ENCODE measurements around the gene ADRM1.

ADRM1 gene

DNA sequence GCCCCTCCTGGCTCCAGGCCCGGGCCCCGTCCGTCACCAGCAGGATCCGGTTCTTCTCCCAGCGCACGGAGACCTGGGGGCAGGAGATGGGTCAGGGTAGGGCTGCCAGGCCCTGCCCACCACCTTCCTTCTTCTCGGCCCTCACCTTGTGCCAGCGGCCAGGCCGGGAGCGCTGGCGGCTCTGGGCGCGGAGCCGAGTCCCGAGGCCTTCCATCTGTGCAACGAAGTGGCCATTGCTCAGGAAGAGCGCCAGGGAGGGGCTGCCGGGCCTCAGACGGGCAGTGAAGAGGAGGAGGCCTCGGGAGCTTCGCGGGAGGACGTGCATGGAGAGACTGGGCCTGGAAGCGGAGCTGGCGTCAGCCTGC lies 7.9 kb downstream of the ADRM1 start:
- no peak for DNase-seq (ENCODE audit: low read depth, low spot score)

DNA sequence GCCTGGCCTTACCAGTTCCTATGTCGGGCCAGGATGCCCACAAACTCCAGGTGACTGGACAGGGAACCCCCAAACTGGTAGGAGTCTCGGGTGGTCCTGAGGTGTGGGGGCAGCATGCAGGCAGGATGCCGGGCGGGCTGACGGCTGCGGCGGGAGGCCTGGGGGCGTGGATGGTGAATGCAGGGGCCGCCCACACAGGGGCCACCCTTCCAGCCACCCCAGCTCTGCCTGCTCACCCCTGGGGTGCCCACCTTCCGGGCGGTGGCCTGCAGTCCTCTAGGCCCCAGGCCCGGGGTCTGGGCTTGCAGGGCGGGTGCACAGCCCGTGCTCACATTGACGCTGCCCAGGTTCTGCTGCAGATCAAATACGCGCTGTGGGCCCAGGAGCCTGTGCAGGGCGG lies 8.4 kb downstream of the ADRM1 start:
- no peak for DNase-seq (ENCODE audit: low read depth, low spot score)

DNA sequence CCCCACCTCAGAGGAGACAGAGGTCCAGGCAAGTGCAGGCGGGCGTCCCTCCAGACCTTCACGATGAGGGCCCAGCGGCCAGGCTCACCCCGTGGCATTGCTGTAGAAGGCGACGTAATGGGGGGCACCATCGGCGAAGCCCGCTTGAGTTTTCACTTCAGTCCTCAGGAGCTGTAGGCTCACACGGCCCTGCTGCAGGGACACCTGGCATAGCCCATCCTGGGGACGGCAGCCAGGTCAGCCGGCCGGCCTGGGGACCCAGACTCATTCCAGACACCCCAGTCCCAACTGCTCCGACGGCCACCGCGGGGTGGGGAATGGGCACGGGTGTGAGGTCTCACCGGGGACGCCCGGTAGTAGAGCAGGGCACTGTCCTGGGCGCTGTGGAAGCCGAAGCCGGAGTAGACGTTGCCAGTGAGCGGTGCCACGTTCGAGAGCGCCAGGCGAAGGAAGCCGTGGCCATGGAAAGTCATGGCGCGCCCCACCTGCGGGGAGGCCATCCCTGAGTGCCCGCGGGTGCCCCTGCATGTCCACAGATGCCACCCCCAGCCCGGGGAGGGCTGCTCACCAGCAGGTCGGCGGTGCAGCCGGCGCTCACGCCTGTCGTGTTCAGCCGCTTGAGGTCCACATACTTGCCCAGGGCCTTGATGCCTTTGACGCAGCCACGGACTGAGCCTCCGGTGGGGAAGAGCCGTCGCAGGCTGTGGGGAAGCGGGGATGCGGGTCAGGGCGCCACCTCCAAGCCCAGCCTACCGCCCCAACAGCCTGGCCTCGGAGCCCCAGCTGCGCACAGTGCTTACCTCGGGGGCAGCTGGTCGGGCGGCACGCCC lies 9.2 kb downstream of the ADRM1 start:
- DNase-seq (ENCODE audit: low read depth, low spot score): no peak

DNA sequence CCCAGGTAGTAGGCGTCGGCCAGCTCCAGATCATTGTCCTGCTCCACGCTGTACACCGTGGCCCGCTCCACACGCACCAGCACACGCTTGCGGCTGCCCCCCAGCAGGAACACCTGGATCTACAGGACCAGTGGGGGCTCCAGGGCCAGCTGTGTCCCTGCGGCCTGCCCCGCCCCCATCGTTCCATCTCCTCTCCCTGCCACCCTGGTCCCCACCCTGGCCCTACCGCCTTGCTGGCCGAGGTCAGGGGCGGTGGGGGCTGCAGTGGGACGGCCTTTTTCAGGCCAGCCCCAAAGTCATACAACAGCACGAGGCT lies 9.8 kb downstream of the ADRM1 start:
- DNase-seq (ENCODE audit: low read depth, low spot score): no peak

DNA sequence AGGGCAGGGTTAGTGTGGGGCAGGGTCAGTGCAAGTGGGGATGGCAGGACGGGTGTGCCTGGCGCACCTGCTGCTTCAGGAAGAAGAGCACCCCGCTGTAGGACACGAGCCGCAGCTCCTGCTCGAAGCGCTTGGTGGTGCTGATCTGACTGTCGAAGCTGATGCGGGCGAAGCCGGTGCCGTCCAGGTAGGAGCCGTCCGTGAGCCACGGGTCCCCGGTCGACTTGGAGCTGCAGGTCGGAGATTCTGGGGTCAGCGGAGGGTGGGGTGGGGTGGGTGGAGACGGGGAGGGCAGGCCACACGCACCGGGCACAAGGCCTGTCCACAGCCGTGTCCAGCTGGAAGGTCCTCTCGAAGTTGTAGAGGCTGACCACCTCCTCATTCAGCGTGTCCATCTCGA lies 10.2 kb downstream of the ADRM1 start:
- DNase-seq (ENCODE audit: low read depth, low spot score): no peak

DNA sequence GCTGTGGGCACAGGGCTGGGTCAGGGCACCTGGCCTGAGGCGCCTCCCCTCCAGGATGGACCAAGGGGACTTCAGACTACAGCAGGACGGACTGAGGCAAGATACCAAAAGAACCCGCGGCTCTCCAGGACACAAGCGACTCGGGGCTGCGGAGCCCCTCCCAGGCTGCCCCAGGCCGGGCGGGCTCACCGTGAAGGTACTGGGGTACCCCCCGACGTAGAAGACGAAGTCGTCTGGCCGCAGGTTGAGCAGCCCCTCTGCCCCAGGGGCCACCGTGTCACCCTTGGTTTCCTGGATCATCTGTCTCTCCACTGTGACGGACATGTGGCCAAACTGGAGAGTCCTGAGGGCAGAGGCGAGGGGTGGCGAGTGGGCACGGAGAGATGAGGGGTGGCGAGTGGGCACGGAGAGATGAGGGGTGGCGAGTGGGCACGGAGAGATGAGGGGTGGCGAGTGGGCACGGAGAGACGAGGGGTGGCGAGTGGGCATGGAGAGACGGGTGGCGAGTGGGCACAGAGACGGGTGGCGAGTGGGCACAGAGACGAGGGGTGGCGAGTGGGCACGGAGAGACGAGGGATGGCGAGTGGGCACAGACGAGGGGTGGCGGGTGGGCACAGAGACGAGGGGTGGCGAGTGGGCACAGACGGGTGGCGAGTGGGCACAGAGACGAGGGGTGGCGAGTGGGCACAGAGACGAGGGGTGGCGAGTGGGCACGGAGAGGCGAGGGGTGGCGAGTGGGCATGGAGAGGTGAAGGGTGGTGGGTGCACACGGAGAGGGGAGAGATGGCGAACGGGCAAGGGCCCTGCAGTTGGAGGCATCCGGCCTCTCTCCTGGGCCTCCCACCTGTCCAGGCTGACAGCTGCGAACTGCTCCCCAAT lies 10.9 kb downstream of the ADRM1 start:
- DNase-seq (ENCODE audit: low read depth, low spot score): no peak

DNA sequence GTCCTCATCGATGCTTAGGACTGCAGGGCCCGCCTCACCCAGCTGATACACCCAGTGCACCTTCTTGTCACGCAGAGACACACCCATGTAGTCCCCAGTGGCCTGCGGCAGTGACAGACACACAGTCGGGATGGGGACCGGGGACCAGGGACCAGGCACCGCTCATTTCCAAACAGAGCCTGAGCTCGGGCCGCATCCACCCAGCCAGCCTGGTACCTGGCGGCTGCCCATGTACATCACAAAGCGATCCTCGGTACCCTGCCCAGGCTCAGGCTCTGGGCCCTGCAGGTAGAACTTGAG lies 11.5 kb downstream of the ADRM1 start:
- no peak for DNase-seq (ENCODE audit: low read depth, low spot score)

DNA sequence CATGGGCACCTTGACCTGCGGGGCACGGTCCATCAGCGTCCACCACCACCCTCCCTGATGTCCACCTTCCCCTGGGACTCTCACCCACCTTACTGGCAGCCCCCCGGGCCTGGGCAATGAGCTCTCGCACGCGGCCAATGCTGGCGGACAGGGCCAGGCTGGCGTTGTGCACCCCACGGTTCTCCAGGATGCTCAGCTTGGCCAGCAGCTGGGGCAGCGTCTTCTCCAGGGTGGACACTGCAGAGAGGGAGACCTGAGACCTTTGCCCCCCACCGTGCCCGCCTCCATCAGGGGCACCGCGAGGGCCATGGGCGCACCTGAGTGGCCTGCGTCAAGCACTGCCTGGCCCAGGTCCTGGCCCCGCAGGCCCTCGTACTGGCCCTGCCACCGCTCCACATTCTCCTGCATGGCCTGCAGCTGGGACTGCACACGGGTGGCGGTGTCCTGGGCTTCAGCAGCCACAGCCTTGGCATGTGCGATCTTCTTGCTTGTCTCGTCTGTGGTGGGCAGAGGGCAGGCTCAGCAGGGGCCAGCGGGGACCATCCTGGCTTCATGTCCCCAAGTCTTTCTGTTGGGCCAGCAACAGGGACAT lies 12.0 kb downstream of the ADRM1 start:
- DNase-seq (ENCODE audit: low read depth, low spot score): no peak

DNA sequence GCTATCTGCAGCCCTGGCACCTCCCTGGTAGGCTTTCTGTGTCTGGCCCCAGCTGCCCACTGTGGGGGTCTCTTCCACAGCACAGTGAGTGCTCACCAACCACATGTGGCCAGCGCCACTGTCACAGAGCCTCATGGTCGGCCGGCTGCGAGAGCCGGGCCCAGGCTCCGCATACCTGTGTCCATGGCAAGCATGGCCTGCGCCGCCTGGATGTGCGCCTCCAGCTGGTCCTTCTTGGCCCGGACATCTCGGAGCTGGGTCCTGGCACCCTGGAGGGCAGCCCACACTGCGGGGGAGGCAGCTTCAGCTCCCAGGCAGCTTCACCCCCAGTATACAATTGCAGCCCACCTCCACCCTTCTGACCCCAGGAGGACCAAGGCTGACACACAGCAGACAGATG lies 13.0 kb downstream of the ADRM1 start:
- DNase-seq (ENCODE audit: low read depth, low spot score): no peak

DNA sequence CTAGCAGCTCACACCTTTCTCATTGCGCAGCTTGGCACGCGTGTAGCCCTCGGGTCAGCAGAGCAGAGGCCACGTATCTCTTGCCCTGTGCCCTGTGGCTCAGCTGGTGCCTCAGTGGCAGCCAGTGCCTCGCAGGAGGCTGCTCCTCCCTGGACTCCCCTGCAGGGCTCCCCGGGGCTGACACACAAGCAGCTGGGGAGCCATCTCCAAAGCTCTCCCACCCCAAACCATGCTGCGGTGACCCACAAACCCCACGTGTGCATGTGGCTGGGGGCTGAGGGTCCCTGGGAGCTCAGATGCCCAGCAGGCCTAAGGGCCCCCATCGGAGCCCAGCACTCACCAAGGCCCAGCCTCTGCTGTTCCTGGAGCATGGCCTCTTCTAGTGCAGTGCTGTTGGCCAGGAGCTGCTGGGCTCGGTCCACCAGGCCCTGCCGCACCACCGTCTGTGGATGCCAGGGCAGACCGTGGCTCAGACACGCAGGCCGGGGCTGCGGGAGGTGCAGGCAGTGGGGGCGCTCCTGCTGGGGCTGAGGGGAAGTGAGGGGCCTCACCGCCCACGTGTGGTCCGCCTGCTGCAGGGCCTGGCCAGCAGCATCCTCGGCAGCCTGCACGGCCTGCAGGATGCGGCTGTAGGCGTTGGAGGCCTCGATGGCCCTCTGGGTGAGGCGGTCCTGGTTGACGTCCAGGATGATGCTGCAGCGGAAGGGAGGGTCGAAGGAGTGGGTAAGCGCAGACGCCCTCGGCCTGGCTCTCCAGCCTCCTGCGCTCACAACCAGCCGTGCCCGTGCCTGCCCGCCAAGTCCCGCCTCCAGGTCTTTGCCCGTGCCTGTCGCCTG lies 13.8 kb downstream of the ADRM1 start:
- DNase-seq (ENCODE audit: low read depth, low spot score): no peak

DNA sequence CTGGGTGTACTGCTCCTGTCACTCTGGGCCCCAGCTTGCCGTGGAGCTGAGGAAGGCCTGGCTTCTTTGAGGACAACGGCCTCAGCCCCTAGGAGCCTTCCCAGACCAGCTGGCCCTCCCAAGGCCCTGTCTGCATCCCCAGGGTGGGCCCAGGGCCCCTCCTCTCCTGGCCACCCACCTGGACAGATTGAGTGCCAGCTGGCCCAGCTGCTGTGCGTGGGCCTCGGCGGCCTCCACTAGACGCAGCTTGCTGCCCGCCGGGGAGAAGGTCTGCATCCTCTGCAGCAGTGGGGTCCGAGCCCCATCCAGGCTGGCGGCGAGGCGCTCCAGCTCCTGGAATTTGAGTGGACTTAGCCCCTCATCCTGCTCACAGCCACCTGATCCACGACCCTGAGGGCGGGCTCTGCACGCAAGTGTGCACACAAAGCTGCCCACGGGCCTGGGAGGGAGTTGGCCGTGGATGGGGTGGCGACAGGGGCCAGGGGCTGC lies 14.4 kb downstream of the ADRM1 start:
- DNase-seq (ENCODE audit: low read depth, low spot score): no peak

DNA sequence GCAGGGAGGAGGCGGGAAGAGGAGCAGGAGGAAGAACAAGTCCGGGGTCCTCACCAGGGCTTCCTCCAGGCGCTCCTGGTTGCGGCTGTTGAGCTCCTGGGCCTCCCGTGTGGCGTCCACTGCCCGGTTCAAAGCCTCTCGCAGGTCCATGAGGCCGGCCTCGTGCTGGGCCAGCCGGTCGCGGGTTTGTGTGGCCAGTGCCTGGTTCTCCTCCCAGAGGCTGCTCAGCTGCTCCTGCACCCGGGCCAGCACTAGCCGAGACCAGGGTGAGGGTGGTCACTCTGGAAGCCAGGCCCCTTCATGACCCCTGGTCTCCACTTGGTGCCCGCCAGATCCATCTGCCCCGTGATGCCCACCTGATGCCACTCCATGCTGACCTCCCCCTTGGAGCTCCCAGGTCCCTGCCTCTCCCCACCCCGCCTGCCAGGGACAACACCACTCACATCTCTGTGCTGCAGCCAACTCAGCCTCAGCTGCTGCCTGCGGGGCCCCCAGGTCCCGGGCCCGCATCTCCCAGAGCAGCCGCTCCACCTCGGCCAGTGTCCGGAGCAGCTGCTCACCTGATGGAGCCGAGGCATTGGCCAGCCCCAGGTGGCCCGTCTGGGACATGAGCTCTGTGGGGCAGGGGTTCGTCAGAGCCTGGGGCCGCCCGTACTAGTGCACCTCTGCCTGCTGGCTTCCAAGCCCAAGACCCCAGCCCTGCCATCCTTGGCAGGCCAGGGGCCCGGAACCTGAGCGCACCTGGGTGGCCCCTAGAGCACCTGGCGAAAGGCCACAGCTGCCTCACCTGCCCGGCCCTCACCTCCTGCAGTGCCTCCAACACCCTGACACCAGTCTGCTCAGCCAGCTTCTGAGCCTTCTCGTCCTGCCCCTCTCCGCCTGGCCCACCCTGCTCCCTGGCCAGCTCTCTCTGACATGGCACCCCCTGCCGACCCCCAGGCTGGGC lies 15.9 kb downstream of the ADRM1 start:
- no peak for DNase-seq (ENCODE audit: low read depth, low spot score)

DNA sequence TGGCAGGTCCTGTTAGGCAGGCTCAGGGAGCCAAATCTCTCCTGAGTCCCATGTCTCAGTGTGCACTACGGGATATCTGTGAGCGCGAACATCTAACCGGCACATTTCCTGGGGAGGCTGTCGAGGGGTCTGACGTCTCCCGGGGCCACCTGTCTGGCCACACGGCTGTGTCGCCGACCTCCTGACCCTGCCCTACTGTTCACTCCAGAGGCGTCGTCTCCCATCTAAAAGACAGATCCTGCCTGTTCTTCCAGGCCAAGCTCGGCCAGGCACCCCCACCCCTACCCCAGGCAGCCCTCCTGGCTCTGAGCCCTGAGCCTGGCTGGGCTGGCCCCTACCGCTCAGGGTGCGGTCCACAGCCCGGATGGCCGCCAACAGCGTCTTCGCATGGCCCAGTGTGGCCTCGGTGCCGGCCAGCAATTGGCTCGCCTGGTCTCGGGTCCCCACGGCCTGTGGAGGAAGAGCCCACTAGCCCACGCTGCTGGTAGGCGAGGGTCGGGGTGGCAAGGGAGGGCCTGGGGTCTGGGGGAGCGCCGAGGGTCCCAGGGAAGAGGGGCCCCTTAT lies 16.6 kb downstream of the ADRM1 start:
- no peak for DNase-seq (ENCODE audit: low read depth, low spot score)

DNA sequence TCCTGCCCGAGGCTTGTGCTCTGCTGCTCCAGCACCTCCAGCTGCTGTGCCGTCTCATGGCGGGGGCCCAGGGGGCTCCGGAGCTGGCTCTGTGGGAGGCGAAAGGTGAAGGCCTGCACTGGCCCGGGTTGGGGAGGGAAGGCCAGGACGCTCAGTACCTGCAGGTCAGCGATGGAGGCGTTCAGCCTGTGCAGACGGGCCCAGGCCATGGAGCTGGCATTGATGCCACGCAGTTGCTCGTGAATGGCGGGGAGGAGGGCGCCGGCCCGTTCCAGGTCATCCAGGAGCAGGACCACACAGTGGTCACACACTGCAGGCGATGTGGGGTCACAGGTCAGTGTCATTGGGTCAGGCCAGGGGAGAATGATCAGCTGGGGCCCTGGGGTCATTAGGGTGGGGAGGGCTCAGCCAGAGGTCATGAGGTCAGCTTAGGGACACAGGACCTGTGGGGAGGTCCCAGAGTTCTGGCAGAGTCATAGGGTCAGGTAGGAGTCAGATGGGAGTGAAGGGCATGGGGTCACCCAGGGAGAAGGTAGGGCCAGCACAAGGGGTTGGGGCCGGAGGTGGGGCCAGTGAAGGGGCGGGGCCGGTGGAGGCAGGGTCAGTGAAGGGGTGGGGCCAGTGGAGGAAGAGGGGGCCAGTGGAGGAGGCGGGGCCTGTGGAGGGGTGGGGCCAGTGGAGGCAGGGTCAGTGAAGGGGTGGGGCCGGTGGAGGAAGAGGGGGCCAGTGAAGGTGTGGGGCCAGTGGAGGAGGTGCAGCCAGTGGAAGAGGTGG lies 18.0 kb downstream of the ADRM1 start:
- DNase-seq (ENCODE audit: low read depth, low spot score): no peak

DNA sequence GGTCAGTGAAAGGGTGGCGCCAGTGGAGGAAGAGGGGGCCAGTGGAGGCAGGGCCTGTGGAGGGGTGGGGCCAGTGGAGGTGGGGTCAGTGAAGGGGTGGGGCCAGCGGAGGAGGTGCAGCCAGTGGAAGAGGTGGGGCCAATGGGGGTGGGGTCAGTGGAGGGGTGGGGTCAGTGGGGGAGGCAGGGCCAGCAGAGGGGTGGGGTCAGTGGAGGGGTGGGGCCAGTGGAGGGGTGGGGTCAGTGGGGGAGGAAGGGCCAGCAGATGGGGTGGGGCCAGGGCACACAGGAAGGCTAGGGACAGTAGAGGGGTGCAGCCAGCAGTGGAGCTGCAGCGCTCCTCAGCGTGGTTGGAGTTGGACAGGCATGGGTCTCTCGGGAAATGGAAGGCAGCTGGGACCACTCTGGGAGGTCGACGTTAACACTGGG lies 18.7 kb downstream of the ADRM1 start:
- no peak for DNase-seq (ENCODE audit: low read depth, low spot score)

DNA sequence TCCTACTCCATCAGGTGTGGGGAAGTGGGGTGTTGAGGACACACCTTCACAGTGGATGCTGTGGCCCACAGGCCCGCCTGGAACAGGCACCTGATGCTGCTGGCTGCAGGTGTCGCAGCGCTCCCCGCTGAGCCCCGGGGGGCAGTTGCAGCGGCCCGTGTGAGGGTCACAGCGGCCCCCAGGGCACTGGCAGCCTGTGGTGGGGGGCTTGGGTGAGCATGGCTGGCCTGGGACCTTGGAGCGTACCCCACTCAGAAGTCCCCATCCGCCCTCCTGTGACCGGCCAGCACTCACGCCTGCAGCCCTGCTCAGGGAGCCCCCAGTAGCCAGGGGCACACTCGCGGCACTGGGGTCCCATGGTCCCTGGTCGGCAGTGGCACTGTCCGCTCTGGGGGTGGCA lies 19.2 kb downstream of the ADRM1 start:
- no peak for DNase-seq (ENCODE audit: low read depth, low spot score)

DNA sequence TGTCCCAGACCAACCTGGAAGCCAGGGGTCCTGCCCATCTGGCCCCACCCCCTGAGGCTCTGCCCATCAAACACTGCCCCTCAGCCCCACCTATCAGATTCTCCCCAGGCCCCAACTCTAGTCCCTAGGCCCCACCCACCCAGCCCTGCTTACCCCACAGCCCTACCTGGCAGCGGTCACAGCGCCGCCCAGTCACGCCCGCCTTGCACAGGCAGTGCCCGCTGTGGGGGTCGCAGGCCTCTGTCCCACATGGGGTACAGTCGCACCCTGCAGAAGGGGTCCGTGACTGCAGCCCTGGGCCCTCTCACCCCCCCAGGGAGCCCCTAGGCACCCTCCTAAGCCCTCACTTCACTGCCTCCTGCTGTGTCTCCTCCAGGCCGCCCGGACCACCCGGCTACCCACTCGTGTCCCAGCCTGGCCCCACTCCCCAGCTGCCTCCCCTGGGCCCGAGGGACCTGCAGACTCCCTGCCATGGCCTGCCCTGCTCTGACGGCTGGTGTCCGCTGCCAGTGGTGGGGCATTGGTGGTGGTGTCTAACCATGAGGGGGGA lies 19.8 kb downstream of the ADRM1 start:
- no peak for DNase-seq (ENCODE audit: low read depth, low spot score)

DNA sequence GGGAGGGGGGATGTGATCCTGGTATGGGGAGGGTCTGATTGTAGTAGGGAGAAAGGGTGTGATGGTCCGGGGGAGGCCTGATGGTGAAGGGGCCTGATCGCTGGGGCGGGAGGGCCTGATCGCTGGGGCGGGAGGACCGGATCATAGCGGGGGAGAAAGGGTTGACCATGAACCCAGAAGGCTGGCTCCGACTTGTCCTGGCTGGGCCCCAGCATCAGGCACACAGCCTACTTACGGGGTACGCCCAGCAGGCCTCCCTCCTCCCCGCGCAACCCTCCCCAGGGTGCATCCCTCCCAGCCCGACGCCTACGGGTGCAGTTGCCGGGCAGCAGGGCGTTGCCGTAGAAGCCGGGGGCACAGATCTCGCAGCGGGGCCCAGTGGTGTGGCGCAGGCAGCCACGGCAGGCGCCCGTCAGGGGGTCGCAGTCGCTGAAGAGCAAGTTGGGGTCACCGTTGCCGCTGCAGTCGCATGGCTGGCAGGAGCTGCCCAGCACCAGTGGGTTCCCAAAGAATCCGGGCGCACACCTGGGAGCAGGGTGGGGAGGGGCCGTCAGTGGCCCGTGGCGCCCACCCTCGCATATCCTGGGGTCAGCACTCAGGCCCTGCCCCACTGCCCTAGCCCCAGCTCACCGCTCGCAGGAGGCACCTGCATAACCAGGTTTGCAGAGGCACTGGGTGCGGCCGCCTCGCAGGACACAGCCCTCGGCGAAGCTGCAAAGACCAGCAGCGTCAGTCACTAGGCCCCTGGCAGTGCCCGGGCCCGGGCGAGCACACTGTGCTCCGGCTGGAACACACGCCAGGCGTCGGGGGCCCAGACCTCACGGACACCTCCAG lies 20.6 kb downstream of the ADRM1 start:
- DNase-seq (ENCODE audit: low read depth, low spot score): no peak
